SK-N-SH treated with all-trans-retinoic acid at 6 μM for 48 hours (cell line): ENCODE data around the gene TAF3.

ENCODE experiments used
- ARNTL ChIP-seq: fragments of 450-650 bp; formaldehyde crosslinking; IDR thresholded peaks from 2 replicates; pipeline ENCODE4 v1.5.0; 2020; ENCODE audit warnings: low read depth, mild to moderate bottlenecking, moderate library complexity, borderline replicate concordance
- CREB5 ChIP-seq: fragments of 250-450 bp; sonication (Bioruptor Pico); IDR thresholded peaks from 2 replicates; pipeline ENCODE4 v1.5.1; 2020; ENCODE audit warnings: low read depth, mild to moderate bottlenecking, moderate library complexity
- CSDC2 ChIP-seq: fragments of 250-450 bp; sonication (Bioruptor Pico); IDR thresholded peaks from 2 replicates; pipeline ENCODE4 v1.5.0; 2020; ENCODE audit warnings: mild to moderate bottlenecking, moderate library complexity
- GLIS3 ChIP-seq: fragments of 250-450 bp; sonication (Bioruptor Pico); IDR thresholded peaks from 2 replicates; pipeline ENCODE4 v1.5.0; 2020; ENCODE audit warnings: mild to moderate bottlenecking, moderate library complexity
- PATZ1 ChIP-seq: fragments of 250-450 bp; sonication (Bioruptor Pico); IDR thresholded peaks from 2 replicates; pipeline ENCODE4 v1.8.0; 2020; ENCODE audit warnings: mild to moderate bottlenecking, moderate library complexity, borderline replicate concordance
- POU6F1 ChIP-seq: fragments of 250-450 bp; sonication (Bioruptor Pico); IDR thresholded peaks from 2 replicates; pipeline ENCODE4 v1.8.0; 2021; ENCODE audit warnings: low read depth, mild to moderate bottlenecking, moderate library complexity, borderline replicate concordance
- PPARA ChIP-seq: fragments of 250-450 bp; sonication (Bioruptor Pico); IDR thresholded peaks from 2 replicates; pipeline ENCODE4 v1.5.0; 2020; ENCODE audit warnings: mild to moderate bottlenecking, borderline replicate concordance
- RARB ChIP-seq: fragments of 250-450 bp; sonication (Bioruptor Pico); IDR thresholded peaks from 2 replicates; pipeline ENCODE4 v1.8.0; 2021; ENCODE audit warnings: mild to moderate bottlenecking, moderate library complexity
- TCF4 ChIP-seq: fragments of 250-450 bp; sonication (Bioruptor Pico); IDR thresholded peaks from 2 replicates; pipeline ENCODE4 v1.8.0; 2021; ENCODE audit warnings: mild to moderate bottlenecking, moderate library complexity, borderline replicate concordance
- ZNF8 ChIP-seq: fragments of 450-650 bp; formaldehyde crosslinking; IDR thresholded peaks from 2 replicates; pipeline ENCODE4 v1.5.0; 2020; ENCODE audit warnings: mild to moderate bottlenecking, moderate library complexity

- TF ChIP-seq RARB, result no peak
- TF ChIP-seq CREB5 (CRISPR knock-in tag), result no peak
- no peak for TF ChIP-seq PPARA (CRISPR knock-in tag)
- TF ChIP-seq PATZ1, result no peak
- no peak for TF ChIP-seq TCF4
- TF ChIP-seq ZNF8, result no peak
- TF ChIP-seq ARNTL (CRISPR knock-in tag), result no peak
- TF ChIP-seq CSDC2, result no peak
- TF ChIP-seq GLIS3, result no peak
- no peak for TF ChIP-seq POU6F1 (CRISPR knock-in tag)
These were observed 14.9 kb downstream of the TAF3 start for GRCh38 chr10:7833210-7833609.
